ENCODE measurements around the gene DHCR24.

DNA sequence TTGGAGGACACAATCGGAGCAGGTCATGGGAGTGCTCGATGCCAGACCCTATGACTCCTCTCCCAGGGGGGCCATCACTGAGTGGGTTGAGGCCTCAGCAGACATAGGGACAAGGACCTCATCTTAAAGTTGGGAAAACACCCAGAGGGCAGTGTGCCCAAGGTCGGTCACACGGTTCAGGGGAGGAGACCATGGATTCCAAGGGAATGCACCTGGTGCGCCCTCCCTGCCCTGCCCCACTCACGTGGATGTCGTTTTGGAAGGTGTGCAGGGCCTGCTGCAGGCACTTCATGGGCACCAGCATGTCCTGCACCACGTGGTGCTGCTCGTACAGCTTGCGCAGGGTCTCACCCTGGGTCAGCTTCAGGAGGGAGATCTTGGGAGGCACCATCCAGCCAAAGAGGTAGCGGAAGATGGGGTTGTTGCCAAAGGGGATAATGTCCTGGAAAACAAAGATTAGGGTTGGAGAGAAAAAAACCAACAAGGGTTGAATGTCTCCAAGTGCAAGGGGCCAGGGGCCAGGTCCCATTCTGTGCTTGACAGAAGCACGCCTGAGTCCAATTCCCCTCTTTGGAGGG lies 33.1 kb downstream of the DHCR24 start:
- no peak for TF ChIP-seq ZNF146 (tag by site-specific recombination; IDR thresholded peaks at IDR 0.05)
- TF ChIP-seq, protein P1, sequence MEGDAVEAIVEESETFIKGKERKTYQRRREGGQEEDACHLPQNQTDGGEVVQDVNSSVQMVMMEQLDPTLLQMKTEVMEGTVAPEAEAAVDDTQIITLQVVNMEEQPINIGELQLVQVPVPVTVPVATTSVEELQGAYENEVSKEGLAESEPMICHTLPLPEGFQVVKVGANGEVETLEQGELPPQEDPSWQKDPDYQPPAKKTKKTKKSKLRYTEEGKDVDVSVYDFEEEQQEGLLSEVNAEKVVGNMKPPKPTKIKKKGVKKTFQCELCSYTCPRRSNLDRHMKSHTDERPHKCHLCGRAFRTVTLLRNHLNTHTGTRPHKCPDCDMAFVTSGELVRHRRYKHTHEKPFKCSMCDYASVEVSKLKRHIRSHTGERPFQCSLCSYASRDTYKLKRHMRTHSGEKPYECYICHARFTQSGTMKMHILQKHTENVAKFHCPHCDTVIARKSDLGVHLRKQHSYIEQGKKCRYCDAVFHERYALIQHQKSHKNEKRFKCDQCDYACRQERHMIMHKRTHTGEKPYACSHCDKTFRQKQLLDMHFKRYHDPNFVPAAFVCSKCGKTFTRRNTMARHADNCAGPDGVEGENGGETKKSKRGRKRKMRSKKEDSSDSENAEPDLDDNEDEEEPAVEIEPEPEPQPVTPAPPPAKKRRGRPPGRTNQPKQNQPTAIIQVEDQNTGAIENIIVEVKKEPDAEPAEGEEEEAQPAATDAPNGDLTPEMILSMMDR (tag by site-specific recombination; IDR thresholded peaks at IDR 0.05) = no peak
- TF ChIP-seq, protein P2, sequence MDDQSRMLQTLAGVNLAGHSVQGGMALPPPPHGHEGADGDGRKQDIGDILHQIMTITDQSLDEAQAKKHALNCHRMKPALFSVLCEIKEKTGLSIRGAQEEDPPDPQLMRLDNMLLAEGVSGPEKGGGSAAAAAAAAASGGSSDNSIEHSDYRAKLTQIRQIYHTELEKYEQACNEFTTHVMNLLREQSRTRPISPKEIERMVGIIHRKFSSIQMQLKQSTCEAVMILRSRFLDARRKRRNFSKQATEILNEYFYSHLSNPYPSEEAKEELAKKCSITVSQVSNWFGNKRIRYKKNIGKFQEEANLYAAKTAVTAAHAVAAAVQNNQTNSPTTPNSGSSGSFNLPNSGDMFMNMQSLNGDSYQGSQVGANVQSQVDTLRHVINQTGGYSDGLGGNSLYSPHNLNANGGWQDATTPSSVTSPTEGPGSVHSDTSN (CRISPR knock-in tag; IDR thresholded peaks at IDR 0.05) = no peak
- TF ChIP-seq, protein P3, sequence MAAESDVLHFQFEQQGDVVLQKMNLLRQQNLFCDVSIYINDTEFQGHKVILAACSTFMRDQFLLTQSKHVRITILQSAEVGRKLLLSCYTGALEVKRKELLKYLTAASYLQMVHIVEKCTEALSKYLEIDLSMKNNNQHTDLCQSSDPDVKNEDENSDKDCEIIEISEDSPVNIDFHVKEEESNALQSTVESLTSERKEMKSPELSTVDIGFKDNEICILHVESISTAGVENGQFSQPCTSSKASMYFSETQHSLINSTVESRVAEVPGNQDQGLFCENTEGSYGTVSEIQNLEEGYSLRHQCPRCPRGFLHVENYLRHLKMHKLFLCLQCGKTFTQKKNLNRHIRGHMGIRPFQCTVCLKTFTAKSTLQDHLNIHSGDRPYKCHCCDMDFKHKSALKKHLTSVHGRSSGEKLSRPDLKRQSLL (tag by site-specific recombination; IDR thresholded peaks at IDR 0.05) = no peak
- no peak for TF ChIP-seq SP2 (tag by site-specific recombination; IDR thresholded peaks at IDR 0.05)
- TF ChIP-seq ZNF658 (tag by site-specific recombination; IDR thresholded peaks at IDR 0.05) = no peak
- TF ChIP-seq, protein P4, sequence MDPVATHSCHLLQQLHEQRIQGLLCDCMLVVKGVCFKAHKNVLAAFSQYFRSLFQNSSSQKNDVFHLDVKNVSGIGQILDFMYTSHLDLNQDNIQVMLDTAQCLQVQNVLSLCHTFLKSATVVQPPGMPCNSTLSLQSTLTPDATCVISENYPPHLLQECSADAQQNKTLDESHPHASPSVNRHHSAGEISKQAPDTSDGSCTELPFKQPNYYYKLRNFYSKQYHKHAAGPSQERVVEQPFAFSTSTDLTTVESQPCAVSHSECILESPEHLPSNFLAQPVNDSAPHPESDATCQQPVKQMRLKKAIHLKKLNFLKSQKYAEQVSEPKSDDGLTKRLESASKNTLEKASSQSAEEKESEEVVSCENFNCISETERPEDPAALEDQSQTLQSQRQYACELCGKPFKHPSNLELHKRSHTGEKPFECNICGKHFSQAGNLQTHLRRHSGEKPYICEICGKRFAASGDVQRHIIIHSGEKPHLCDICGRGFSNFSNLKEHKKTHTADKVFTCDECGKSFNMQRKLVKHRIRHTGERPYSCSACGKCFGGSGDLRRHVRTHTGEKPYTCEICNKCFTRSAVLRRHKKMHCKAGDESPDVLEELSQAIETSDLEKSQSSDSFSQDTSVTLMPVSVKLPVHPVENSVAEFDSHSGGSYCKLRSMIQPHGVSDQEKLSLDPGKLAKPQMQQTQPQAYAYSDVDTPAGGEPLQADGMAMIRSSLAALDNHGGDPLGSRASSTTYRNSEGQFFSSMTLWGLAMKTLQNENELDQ (tag by site-specific recombination; IDR thresholded peaks at IDR 0.05; ENCODE audit: low read depth) = no peak
- no peak for TF ChIP-seq ZNF561 (tag by site-specific recombination; IDR thresholded peaks at IDR 0.05; ENCODE audit: borderline replicate concordance)
- TF ChIP-seq ZNF660 (tag by site-specific recombination; IDR thresholded peaks at IDR 0.05) = no peak
- no peak for TF ChIP-seq ZNF510 (tag by site-specific recombination; IDR thresholded peaks at IDR 0.05; ENCODE audit: insufficient replicate concordance)

Data from HEK293 (cell line).